ENCODE measurements around the gene CPED1.
"Not testable (repeated sequence)": the region's sequence is repeated elsewhere in the genome, so short reads cannot be mapped to it uniquely, and the experiment has no call there.

DNA sequence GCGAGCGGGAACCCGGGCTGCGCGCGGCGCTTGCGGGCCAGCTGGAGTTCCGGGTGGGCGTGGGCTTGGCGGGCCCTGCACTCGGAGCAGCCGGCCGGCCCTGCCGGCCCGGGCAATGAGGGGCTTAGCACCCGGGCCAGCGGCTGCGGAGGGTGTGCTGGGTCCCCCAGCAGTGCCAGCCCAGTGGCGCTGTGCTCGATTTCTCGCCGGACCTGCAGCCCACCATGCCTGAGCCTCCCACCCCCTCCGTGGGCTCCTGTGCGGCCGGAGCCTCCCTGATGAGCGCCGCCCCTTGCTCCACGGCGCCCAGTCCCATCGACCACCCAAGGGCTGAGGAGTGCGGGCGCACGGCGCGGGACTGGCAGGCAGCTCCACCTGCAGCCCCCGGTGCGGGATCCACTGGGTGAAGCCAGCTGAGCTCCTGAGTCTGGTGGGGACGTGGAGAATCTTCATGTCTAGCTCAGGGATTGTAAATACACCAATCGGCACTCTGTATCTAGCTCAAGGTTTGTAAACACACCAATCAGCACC is 71.5 kb downstream of the CPED1 start:
- TF ChIP-seq, protein P1, sequence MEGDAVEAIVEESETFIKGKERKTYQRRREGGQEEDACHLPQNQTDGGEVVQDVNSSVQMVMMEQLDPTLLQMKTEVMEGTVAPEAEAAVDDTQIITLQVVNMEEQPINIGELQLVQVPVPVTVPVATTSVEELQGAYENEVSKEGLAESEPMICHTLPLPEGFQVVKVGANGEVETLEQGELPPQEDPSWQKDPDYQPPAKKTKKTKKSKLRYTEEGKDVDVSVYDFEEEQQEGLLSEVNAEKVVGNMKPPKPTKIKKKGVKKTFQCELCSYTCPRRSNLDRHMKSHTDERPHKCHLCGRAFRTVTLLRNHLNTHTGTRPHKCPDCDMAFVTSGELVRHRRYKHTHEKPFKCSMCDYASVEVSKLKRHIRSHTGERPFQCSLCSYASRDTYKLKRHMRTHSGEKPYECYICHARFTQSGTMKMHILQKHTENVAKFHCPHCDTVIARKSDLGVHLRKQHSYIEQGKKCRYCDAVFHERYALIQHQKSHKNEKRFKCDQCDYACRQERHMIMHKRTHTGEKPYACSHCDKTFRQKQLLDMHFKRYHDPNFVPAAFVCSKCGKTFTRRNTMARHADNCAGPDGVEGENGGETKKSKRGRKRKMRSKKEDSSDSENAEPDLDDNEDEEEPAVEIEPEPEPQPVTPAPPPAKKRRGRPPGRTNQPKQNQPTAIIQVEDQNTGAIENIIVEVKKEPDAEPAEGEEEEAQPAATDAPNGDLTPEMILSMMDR (IDR thresholded peaks at IDR 0.05) = not testable (repeated sequence)
- TF ChIP-seq POLR2A (IDR thresholded peaks at IDR 0.05) = not testable (repeated sequence)

Measured in tibial nerve (tissue), 3 donors.